GM12878 (cell line): ENCODE measurements around the gene SNX10. TPM values are rescaled to one million over a fixed set of nuclear protein-coding genes. Genes with fewer than 3 reads are reported as not detected.

Source experiments
- ASH2L ChIP-seq: fragments of 300-600, 200-600 bp; sonication (generic); IDR thresholded peaks from 2 replicates; pipeline ENCODE4 v1.6.1; 2017; ENCODE audit warnings: low read depth, mild to moderate bottlenecking, borderline replicate concordance
- ATF7 ChIP-seq: fragments of 450-650 bp; IDR thresholded peaks from 2 replicates; pipeline ENCODE4 v1.6.1; 2016; ENCODE audit warnings: low read depth, mild to moderate bottlenecking
- CHD4 ChIP-seq: fragments of 200-600 bp; sonication (generic); IDR thresholded peaks from 2 replicates; pipeline ENCODE4 v1.6.1; 2016; ENCODE audit warnings: mild to moderate bottlenecking
- EZH2 ChIP-seq: IDR thresholded peaks from 2 replicates; pipeline ENCODE4 v1.6.1; 2012; ENCODE audit warnings: low read depth, mild to moderate bottlenecking, control low read depth, inconsistent platforms, low read length, borderline replicate concordance; ENCODE audit not compliant: control insufficient read depth
- FOS ChIP-seq: IDR thresholded peaks from 3 replicates; pipeline ENCODE4 v1.6.1; 2011; ENCODE audit warnings: borderline replicate concordance; ENCODE audit not compliant: insufficient read length; ENCODE audit errors: extremely low read depth
- JUNB ChIP-seq: IDR thresholded peaks from 2 replicates; pipeline ENCODE4 v1.6.1; 2016; ENCODE audit warnings: antibody characterized with exemption, mild to moderate bottlenecking
- NFYA ChIP-seq: IDR thresholded peaks from 2 replicates; pipeline ENCODE4 v1.6.1; 2011; ENCODE audit warnings: low read depth, mild to moderate bottlenecking, low read length, improper control_type of control experiment, borderline replicate concordance
- PML ChIP-seq: IDR thresholded peaks from 2 replicates; pipeline ENCODE4 v1.6.1; 2012; ENCODE audit warnings: low read length, inconsistent platforms
- SREBF2 ChIP-seq: IDR thresholded peaks from 2 replicates; pipeline ENCODE4 v1.6.1; 2012; ENCODE audit warnings: mild to moderate bottlenecking, low read length
- STAT1 ChIP-seq: fragments of 450-650 bp; conservative IDR thresholded peaks from 2 replicates; pipeline ENCODE4 v1.6.1; 2014; ENCODE audit warnings: antibody characterized with exemption, mild to moderate bottlenecking
- SUPT20H ChIP-seq: IDR thresholded peaks from 2 replicates; pipeline ENCODE4 v1.6.1; 2011; ENCODE audit warnings: low read depth, mild to moderate bottlenecking, low read length, moderate library complexity, borderline replicate concordance; ENCODE audit not compliant: control insufficient read depth
- ZNF622 ChIP-seq: fragments of 450-650 bp; IDR thresholded peaks from 2 replicates; pipeline ENCODE4 v1.6.1; 2017; ENCODE audit warnings: mild to moderate bottlenecking, inconsistent platforms
- ZZZ3 ChIP-seq: IDR thresholded peaks from 2 replicates; pipeline ENCODE4 v1.6.1; 2011; ENCODE audit warnings: low read depth; ENCODE audit not compliant: control insufficient read depth, insufficient read length
- polyA plus RNA-seq, 11 experiments: library from polyadenylated mRNA; depleted of rRNA in 4 of 11; unstranded in 6 of 11; stranded (reverse) in 5 of 11; fragments of >200 nt; fragmentation: Nextera tagmentation in 4 of 11; fragmentation: Illumina TruSeq in 1 of 11; extraction: Ambion mirVana in 4 of 11; extraction: Trizol in 1 of 11; gene quantifications; 1 replicate in 1 of 11; 2 replicates in 10 of 11; pipeline versions ENCODE4 v1.2.1 to v1.2.3, GENCODE V29; 2011 to 2016; ENCODE audit warnings: inconsistent platforms in 2 of 11, missing spikeins in 2 of 11, low read depth in 1 of 11
- total RNA-seq, 4 experiments: library from RNA; depleted of rRNA in 3 of 4; stranded (reverse); fragments of >200 nt in 3 of 4; fragmentation: Illumina TruSeq in 1 of 4; extraction: Trizol in 1 of 4; gene quantifications; 2 replicates each; pipeline versions ENCODE4 v1.2.1 to v1.2.3, GENCODE V29; 2013 to 2021
- TF ChIP-seq, protein P1 (sequence below): fragments of 450-650 bp; IDR thresholded peaks from 2 replicates; pipeline ENCODE4 v1.6.1; 2016; ENCODE audit warnings: mild to moderate bottlenecking, moderate library complexity, borderline replicate concordance
- TF ChIP-seq, protein P2 (sequence below): IDR thresholded peaks from 2 replicates; pipeline ENCODE4 v1.6.1; 2012; ENCODE audit warnings: low read depth, low read length, improper control_type of control experiment
- TF ChIP-seq, protein P3 (sequence below): IDR thresholded peaks from 2 replicates; pipeline ENCODE4 v1.6.1; 2011; ENCODE audit warnings: borderline replicate concordance, low read depth, mild to moderate bottlenecking, moderate library complexity, low read length; ENCODE audit not compliant: insufficient read depth, poor library complexity, severe bottlenecking
- TF ChIP-seq, protein P4 (sequence below): IDR thresholded peaks from 2 replicates; pipeline ENCODE4 v1.6.1; 2011; ENCODE audit warnings: mild to moderate bottlenecking, low read depth, low read length, moderate library complexity; ENCODE audit not compliant: insufficient replicate concordance

Gene SNX10
- total and polyA plus RNA-seq, 10 of the 15 experiments (the other 5 are each of a cell fraction or from before 2014, with no cell fraction given): 22.0 to 56.2 (median 30.1) TPM

DNA sequence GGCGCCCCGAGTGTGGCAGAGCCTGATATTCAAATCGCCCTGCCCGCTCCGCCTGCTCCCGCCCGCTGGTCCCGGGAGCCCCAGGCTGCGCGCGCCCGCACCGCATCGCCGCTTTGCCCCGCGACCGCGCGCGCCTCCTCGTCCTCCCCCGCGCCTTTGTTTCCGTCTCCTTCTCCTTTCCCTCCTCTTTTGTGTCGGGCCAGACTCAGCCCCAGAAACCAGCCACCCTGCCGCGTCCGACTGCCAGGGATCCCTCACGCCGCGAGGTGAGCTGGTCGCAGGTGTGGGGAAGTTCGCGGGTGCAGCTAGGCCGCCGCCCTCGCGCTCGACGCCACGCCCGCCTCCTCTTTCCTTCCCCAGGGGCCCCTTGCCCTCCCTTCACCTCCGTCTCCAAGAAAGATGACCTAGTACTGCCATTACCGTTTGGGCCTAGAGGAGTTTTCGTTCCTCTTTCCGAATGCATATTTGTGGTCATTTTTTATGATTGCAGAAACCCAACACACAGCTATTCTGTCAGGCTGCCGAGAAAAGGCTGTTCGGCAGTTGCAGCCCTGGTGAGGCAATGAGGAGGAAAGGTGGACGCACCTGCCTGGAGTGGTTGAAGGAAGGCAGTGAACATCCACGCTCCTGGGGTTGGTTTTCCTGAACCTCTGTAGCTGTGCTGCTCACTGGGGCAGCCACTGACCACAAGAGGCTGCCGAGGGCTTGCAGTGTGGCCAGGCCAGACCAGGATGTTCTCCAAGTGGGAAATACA, 107.3 kb downstream of the SNX10 start (continued):
- TF ChIP-seq, protein P1, sequence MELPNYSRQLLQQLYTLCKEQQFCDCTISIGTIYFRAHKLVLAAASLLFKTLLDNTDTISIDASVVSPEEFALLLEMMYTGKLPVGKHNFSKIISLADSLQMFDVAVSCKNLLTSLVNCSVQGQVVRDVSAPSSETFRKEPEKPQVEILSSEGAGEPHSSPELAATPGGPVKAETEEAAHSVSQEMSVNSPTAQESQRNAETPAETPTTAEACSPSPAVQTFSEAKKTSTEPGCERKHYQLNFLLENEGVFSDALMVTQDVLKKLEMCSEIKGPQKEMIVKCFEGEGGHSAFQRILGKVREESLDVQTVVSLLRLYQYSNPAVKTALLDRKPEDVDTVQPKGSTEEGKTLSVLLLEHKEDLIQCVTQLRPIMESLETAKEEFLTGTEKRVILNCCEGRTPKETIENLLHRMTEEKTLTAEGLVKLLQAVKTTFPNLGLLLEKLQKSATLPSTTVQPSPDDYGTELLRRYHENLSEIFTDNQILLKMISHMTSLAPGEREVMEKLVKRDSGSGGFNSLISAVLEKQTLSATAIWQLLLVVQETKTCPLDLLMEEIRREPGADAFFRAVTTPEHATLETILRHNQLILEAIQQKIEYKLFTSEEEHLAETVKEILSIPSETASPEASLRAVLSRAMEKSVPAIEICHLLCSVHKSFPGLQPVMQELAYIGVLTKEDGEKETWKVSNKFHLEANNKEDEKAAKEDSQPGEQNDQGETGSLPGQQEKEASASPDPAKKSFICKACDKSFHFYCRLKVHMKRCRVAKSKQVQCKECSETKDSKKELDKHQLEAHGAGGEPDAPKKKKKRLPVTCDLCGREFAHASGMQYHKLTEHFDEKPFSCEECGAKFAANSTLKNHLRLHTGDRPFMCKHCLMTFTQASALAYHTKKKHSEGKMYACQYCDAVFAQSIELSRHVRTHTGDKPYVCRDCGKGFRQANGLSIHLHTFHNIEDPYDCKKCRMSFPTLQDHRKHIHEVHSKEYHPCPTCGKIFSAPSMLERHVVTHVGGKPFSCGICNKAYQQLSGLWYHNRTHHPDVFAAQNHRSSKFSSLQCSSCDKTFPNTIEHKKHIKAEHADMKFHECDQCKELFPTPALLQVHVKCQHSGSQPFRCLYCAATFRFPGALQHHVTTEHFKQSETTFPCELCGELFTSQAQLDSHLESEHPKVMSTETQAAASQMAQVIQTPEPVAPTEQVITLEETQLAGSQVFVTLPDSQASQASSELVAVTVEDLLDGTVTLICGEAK: no peak
- TF ChIP-seq, protein P2, sequence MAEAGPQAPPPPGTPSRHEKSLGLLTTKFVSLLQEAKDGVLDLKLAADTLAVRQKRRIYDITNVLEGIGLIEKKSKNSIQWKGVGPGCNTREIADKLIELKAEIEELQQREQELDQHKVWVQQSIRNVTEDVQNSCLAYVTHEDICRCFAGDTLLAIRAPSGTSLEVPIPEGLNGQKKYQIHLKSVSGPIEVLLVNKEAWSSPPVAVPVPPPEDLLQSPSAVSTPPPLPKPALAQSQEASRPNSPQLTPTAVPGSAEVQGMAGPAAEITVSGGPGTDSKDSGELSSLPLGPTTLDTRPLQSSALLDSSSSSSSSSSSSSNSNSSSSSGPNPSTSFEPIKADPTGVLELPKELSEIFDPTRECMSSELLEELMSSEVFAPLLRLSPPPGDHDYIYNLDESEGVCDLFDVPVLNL: no peak
- 0 out of 2 replicates have a peak, but pooled peaks have one; percentile 33 for TF ChIP-seq STAT1
- no peak for TF ChIP-seq FOS
- TF ChIP-seq SREBF2: no peak
- TF ChIP-seq SUPT20H: no peak
- TF ChIP-seq PML: peak; percentile 68; the same call in 1 of the 2 replicates
- TF ChIP-seq ZZZ3: no peak
- TF ChIP-seq ATF7: peak; percentile 89
- no peak for TF ChIP-seq NFYA
- TF ChIP-seq ZNF622: no peak
- TF ChIP-seq CHD4: no peak
- TF ChIP-seq, protein P3, sequence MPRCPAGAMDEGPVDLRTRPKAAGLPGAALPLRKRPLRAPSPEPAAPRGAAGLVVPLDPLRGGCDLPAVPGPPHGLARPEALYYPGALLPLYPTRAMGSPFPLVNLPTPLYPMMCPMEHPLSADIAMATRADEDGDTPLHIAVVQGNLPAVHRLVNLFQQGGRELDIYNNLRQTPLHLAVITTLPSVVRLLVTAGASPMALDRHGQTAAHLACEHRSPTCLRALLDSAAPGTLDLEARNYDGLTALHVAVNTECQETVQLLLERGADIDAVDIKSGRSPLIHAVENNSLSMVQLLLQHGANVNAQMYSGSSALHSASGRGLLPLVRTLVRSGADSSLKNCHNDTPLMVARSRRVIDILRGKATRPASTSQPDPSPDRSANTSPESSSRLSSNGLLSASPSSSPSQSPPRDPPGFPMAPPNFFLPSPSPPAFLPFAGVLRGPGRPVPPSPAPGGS: no peak
- TF ChIP-seq ASH2L: no peak
- TF ChIP-seq EZH2: no peak
- TF ChIP-seq JUNB: peak; percentile 47
- TF ChIP-seq, protein P4, sequence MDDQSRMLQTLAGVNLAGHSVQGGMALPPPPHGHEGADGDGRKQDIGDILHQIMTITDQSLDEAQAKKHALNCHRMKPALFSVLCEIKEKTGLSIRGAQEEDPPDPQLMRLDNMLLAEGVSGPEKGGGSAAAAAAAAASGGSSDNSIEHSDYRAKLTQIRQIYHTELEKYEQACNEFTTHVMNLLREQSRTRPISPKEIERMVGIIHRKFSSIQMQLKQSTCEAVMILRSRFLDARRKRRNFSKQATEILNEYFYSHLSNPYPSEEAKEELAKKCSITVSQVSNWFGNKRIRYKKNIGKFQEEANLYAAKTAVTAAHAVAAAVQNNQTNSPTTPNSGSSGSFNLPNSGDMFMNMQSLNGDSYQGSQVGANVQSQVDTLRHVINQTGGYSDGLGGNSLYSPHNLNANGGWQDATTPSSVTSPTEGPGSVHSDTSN: peak; percentile 23
